NCI-H146 (cell line): ENCODE results near the gene DDC.
"Not testable (repeated sequence)": the region's sequence is repeated elsewhere in the genome, so short reads cannot be mapped to it uniquely, and the experiment has no call there.

ENCODE experiments used
- DNase-seq: peaks from one replicate; lab custom pipeline; 2025; lab: John Stamatoyannopoulos, UW

The DDC gene

GRCh38 chr7:50555594-50556140 lies 9.5 kb downstream of the DDC start:
- DNase-seq: peak; percentile 20

- DNase-seq: no peak
These were observed 10.5 kb downstream of the DDC start for GRCh38 chr7:50554431-50555322.

GRCh38 chr7:50553973-50554372 lies 11.2 kb downstream of the DDC start:
- no peak for DNase-seq

DNA sequence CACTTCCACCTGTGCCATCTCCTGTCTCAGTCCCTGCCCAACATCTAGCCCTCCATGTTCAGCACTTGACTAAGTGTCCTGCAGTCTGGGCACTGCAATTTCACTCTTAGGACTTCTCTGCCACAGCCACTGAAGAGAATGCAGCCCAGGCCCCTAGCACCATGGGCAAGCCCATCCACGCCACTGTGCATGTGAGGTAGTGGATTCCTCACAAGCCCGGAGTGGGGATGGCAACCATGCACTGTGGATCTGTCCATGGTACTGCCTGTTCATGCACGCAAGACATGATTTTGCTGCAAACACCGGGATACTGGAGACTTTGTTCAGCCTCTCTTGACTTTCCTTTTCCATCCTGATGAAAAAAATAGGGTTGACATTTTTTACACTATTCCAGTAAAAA lies 12.3 kb downstream of the DDC start:
- no peak for DNase-seq

GRCh38 chr7:50552139-50552538 lies 13.1 kb downstream of the DDC start:
- DNase-seq: peak; percentile 97

- DNase-seq: not testable (repeated sequence)
These were observed 19.6 kb downstream of the DDC start for GRCh38 chr7:50545613-50546012.

- DNase-seq: peak; percentile 54
These were observed 20.2 kb downstream of the DDC start for GRCh38 chr7:50544992-50545391.

DNA sequence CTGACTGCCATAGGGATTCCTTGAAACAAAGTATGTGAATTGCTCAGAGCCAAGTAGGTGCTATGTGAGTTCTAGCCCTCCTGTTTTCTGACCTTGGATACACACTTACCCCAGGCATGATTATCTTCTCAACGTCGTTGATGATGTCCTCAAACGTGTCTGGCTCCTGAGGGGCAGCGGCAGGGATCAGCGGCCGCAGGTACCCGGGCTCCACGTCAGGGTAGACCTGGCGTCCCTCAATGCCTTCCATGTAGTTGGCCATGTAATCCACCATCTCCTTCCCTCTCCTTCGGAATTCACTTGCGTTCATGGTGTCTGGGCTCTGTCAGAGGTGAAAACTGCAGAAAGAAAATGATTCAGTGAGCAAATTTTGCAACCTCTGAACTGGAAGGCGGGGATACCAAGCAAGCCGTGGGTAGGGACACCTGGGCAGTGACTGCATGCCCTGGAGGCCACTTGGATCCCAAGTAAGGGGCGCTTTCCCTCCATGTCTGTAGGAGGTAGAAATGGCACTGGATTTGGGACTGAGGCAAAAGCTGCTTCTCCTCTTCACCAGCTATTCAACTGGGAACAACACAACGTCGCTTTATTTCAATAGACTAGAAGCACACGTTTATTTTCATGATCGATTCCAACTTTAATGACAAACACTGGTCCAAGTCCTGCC lies 21.3 kb downstream of the DDC start:
- no peak for DNase-seq

DNA sequence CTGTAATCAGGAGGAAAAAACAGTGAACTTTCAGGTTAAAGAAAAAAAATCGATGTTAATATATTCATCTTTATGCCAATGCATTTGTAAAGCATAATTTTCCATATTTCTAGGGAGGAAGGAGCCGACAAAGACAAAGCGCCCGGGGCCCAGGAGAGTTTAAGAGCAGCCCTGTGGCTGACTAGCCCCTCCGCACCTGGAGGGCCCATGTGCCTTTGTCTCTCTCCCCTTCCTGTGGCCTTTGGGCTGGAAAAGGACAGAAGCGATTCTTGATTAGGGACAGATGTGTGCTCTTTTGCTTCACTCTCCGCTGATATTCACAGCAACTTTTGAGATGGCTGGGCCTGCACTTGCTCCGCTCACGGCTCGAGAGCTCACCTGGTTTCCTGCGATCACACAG lies 23.1 kb downstream of the DDC start:
- DNase-seq: no peak

DNA sequence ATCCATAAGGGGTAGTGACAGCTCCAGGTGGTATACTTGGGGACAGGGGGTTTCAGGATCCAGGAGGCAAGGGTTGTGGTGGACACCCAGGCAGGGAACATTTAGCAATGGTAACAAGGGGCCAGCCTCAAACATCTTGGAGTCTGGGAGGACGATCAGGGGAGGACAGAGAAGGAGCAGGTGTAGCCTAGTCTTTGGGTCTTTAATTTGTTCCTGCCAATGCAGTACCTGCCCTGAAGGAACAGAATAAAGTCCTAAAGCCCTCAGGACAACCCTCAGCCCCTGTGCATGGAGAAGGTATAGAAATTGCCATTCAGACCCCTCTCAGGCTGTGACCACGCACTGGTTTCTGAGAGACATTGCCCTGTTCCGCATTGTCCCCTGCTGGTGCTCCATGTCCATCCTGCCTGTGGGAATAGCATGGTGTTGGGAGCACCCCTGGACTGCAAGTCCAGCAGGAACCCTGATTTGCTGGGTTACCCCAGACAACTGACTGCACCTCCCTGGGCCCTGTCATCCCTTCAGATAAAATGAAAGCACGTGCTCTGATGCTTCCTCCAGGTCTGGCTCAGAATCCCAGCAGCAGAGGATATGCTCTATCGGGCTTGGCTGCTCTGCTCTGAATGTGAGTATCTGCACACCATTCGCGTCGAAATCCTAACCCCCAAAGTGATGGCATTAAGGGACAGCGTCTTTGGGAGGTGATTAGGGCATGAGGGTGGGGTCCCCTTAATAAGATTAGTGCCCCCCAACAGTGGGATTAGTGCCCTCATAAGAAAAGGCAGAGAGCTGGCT lies 24.2 kb downstream of the DDC start:
- DNase-seq: no peak

DNA sequence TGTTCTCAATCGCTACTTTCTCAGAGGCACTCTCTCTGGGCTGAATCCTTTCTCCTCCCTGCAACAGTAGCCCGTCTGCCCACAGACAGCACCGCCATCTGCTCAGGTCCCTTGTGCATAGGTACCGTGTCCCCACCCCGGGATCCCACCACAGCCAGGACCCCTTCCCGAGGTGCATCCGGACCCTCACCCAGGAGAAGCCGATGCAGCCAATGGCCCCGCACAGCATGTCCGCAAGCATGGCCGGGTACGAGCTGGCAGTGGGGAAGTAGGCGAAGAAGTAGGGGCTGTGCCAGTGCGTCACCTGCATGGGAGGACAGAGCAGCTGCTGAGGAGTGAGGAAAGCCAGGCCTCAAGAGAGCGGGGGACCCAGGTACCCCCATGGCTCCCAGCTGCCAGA lies 25.5 kb downstream of the DDC start:
- DNase-seq: no peak

GRCh38 chr7:50538478-50538877 lies 26.7 kb downstream of the DDC start:
- DNase-seq: no peak

DNA sequence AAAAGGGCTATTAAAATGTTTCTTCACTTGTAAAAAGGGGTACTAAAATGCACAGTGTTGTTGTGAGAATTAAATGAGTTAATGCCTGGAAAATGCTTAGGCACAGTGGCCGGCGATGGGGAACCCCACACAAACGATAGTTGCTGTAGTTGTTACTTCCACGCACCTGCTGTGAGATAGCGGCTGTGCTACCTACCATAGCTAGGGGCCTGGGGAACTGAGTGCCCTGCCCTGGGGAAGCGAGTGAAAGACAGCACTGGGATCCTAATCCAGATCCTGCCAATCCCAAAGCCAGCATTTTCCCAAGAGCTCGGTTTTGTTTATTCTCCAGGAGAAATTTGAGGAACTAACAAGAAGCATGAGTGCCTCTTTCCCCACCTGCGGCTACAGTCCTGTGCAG lies 27.8 kb downstream of the DDC start:
- no peak for DNase-seq

DNA sequence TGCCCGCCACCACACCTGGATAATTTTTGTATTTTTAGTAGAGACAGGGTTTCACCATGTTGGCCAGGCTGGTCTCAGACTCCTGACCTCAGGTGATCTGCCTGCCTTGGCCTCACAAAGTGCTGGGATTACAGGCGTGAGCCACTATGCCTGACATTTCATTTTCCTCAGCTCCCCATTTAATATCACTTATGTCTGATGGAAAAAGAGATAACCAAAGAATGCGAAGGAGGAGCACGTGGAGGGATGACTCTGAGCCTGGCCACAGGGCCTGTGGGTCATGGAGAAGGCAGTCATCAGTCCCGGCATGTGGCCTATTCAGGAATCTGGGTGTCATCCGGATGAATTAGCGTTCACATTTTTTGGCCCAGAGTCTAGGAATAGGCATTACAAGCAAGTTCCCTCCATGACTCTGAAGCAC lies 29.9 kb downstream of the DDC start:
- not testable (repeated sequence) for DNase-seq

DNA sequence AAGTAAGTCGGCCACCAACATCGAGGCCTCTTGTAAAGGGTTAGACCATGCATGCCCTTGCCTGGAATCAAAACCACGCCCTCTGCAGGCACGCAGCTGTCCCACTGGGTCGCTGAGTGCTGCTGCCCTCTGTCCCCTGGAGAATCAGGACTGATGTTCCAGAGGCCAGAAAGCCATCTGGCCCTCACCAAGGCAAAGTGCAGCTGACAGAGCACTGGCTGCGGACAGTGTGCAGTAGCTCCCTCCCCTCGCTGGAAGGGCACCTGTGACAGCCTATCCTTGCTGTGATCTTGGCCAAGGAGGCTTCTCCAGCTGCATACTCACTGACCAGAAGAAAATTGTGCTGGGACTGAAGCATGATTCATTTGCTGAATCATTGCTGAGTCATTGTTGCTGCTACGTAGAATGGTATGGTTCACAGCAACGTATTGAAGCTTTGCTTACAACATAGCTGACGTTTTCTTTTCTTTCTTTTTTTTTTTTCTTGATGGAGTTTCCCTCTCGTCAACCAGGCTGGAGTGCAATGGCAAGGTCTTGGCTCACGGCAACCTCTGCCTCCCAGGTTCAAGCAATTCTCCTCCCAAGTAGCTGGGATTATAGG lies 30.4 kb downstream of the DDC start:
- DNase-seq: peak; percentile 12

- DNase-seq: peak; percentile 63
These were observed 31.3 kb downstream of the DDC start for GRCh38 chr7:50533866-50534265.

DNA sequence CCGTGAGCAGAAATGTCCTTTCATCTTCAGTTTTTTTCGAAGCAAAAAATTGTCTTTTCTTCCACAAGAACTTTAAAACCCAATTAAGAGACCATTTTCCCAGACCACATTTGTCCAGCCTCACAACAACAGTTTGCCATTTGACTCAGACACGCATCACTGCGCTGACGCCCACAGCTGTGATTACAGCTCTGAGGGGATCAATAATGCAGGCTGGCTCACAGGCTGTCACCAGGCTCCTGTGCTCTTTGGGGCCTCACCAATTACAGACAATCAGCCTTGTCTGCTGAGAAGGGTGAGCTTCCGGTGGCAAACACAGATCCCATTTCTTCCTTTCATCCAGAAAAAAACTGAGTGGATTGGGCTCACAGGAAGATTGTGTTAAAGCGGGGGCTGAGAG lies 33.3 kb downstream of the DDC start:
- peak; percentile 97 for DNase-seq

GRCh38 chr7:50531401-50531911 lies 33.7 kb downstream of the DDC start:
- DNase-seq: peak; percentile 95

- no peak for DNase-seq
These were observed 34.4 kb downstream of the DDC start for GRCh38 chr7:50530766-50531165.

DNA sequence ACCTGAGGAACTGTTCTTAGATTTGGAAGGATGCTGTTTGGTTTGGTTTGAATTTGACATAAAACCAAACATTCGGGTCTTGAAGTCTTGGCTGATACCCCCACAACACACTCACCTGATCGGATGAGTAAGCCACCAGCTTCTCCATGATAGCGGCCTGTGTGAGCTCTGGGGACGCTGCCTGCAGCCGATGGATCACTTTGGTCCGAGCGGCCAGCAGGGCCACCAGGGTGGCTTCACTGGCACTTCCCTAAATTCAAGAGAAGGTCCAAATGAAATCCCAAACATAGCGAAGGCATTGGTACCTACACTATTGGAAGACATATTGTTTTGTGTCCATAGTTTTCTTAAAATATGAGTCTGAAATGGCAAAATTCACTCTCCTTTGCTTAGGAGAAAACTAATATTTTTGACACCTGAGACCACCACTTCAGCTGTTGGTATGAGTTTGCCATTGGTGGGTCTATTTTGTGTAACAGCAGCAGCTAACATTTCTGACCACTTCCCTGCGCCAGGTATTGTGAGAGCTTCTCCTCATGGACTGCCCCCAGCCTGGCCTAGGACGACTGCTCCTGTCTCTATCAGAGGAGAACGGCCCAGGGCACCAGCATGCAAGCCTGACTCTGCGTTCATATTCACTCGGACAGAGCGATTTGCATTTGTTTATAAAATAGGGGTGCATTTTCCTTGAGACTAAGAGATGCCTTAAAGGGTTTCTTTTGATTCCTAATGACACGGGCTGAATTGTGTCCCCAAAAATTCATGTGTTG lies 35.9 kb downstream of the DDC start:
- no peak for DNase-seq
